ENCODE results near the gene DNTTIP2.
A peak's percentile ranks its signal among the peaks of the same experiment; 100 is the strongest.
"Not testable (repeated sequence)": the region's sequence is repeated elsewhere in the genome, so short reads cannot be mapped to it uniquely, and the experiment has no call there.

The DNTTIP2 gene

DNA sequence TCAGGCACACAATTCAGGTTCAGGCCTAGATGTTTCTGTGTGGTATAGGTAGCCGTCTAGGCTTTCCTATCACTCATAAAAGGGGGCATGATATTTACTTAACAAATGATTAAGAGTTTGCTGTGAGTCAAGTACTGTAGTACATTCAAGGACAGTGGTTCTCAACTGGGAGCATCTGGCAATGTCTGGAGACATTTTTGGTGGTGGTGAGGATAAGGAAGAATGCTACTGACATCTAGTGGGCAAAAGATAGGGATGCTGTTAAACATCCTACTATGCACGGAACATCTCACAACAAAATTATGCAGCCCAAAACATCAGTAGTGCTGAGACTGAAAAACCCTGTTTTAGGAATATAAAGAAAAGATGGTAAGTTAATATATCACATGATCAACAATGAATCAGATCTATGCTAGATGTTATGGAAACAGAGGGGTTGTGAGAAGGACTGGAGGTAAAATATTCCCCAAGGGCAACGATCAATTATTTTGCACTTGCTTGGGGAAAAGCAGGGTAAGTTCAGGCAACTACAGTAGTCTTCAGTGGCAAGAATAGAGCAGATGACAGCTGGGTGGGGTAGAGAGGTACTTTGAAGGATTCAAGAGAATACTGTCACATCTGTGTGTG, 4.9 kb downstream of the DNTTIP2 start:
- DNase-seq (ENCODE audit: low read depth) = peak; percentile 74

DNA sequence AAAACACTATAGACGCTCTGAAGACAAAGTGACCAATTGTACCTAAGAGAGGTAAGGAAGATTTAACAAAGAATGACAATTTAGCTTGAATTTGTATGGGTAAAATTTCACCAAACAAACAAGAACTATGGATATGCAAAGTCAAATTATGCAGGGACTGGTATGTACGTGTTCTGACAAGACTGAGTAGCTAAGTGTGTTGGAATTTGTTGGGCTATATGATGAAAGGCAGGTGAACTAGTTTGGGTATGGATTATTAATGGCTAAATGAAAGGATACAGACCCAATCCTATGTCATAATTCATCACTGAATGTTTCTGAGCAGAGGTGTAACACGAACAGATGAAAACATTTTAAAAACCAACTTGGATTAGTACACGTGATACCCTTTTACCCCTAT, 7.6 kb downstream of the DNTTIP2 start:
- DNase-seq (ENCODE audit: low read depth) = no peak

DNA sequence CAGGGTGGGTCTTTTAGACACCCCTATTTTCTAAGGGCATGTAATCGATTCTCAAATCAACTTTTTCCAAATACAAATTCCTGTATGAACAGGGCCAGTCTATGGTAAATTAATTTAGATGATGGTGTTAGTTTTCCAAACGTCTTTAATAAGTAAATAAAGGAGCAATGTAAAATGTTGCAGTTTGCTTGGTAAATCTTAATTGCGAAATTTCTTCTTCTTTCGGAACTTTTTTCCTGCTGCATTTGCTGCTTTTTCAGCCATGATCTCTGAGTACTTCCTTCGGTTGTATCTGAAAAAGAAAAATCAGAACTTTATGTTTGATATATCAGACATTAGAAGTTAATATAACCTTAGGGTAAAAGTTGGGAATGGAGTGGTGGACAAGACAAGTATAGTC, 9.4 kb downstream of the DNTTIP2 start:
- no peak for DNase-seq (ENCODE audit: low read depth)

DNA sequence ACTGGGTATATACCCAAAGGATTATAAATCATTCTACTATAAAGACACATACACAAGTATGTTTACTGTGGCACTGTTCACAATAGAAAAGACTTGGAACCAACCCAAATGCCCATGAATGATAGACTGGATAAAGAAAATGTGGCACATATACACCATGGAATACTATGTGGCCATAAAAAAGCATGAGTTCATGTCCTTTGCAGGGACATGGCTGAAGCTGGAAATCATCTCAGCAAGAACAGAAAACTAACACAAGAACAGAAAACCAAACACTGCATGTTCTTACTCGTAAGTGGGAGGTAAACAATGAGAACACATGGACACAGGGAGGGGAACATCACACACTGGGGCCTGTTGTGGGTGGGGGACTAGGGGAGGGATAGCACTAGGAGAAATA, 10.5 kb downstream of the DNTTIP2 start:
- not testable (repeated sequence) for DNase-seq (ENCODE audit: low read depth)

DNA sequence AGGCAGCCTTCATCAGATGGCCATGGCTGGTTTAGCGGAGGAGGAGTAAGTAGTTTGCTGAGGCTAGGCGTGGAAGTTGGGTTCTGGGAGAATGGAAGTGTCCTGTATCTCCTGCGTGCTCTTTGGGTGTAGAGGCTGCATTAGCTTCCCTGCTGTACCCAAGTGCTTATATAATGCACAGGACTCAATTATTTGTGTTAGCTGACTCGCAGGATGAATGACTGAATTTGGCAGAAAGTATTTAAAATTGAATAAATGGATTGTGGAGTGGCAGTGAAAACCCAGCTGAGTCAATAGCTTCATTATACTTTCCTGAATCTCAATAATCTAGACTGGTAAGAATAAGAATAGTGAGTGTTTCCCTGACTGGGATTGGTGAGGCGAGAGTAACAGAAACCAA, 13.8 kb downstream of the DNTTIP2 start:
- DNase-seq (ENCODE audit: low read depth) = no peak

DNA sequence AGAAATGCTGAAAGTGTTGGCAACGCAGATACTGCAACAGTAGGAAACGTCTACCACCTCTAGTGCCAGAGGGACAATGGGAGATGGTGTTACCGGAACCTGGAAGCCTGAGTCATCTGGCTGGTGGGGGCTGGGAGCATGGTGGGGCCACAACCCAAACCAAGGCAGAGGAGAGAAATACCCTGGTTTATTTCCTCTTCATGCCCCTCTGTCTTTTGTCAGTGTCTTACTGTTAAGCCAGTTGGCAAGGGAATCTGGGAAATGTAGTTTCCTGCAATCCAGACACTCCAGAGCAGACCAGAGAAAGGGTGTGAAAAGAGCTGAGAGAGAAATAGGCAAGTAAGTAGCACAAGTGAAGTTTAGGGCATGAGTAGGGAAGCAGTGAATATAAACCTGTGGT, 14.8 kb downstream of the DNTTIP2 start:
- DNase-seq (ENCODE audit: low read depth) = no peak

DNA sequence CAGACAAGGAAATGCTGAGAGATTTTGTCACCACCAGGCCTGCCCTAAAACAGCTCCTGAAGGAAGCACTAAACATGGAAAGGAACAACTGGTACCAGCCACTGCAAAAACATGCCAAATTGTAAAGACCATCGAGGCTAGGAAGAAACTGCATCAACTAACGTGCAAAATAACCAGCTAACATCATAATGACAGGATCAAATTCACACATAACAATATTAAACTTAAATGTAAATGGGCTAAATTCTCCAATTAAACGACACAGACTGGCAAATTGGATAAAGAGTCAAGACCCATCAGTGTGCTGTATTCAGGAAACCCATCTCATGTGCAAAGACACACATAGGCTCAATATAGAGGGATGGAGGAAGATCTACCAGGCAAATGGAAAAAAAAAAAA, 21.4 kb downstream of the DNTTIP2 start:
- DNase-seq (ENCODE audit: low read depth) = not testable (repeated sequence)

DNA sequence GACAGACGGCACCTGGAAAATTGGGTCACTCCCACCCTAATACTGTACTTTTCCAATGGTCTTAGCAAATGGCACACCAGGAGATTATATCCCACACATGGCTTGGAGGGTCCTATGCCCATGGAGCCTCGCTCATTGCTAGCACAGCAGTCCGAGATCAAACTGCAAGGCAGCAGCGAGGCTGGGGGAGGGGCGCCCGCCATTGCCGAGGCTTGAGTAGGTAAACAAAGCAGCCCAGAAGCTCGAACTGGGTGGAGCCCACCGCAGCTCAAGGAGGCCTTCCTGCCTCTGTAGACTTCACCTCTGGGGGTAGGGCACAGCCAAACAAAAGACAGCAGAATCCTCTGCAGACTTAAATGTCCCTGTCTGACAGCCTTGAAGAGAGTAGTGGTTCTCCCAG, 23.0 kb downstream of the DNTTIP2 start:
- DNase-seq (ENCODE audit: low read depth) = not testable (repeated sequence)

DNA sequence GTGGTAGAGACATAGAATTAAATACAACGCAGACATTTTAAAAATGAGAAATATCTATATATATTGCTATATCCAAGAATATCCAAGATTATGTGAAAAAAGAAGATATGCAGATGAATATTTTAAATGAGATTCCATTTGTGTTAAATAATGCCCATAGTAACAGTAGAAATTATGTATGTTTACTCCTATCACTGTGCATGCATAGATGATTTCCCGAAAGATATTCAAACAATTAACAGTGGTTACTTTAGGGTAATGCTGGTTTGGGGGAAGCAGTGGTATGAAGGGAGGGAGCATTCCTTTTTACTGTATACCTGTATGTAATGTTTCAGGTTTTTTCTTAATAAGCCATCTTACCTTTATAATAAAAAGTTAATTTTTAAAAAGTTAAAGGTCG, 25.1 kb downstream of the DNTTIP2 start:
- no peak for DNase-seq (ENCODE audit: low read depth)

DNA sequence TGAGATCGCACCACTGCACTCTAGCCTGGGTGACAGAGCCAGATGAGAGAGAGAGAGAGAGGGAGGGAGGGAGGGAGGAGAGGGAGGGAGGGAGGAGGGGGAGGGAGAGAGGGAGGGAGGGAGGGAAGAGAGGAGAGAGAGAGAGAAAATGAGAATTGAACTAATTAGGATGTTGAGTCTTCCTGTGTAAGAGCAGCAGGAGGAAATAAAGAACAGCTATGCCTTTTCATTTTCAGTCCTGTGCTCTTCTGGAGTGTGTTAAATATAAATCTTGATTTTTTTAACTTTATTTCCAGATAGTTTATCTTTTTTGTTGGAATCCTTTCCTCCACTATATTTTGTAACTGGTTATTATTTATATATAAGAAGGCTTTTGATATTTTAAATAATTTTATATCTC, 27.1 kb downstream of the DNTTIP2 start:
- DNase-seq (ENCODE audit: low read depth) = no peak

DNA sequence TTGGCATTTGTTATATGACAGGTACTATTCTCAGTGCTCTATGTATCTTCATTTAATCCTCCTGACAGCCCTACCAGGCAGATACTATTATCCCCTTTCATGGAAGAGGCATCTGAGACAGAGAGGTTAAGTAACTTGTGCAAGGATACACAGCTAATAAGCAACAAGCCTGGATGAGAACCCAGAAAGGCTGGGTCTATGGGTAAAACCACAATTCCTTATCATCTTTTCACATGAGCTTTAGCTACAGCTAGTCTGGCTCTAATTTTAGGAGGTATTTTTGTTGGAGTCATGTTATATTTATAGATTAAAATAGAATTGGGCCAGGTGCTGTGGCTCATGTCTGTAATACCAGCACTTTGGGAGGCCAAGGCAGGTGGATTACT, 27.7 kb downstream of the DNTTIP2 start:
- no peak for DNase-seq (ENCODE audit: low read depth)

DNA sequence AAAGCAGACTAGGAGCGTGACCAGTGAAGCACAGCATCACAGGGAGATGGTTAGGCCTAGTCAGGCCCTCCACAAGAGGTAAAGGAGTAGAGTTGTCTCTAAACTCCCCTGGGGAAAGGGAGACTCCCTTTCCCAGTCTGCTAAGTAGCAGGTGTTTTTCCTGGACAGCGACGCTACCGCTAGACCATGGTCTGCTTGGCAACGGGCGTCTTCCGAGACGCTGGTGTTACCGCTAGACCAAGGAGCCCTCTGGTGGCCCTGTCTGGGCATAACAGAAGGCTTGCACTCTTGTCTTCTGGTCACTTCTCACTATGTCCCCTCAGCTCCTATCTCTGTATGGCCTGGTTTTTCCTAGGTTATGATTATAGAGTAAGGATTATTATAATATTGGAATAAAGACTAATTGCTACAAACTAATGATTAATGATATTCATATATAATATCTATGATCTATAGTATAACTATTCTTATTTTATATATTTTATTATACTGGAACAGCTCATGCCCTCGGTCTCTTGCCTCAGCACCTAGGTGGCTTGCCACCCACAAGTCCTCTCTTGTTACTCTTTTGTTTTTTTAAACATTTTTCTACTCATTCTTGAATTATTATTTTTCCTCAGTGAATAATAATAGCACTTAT, 28.2 kb downstream of the DNTTIP2 start:
- DNase-seq (ENCODE audit: low read depth) = peak; percentile 69

DNA sequence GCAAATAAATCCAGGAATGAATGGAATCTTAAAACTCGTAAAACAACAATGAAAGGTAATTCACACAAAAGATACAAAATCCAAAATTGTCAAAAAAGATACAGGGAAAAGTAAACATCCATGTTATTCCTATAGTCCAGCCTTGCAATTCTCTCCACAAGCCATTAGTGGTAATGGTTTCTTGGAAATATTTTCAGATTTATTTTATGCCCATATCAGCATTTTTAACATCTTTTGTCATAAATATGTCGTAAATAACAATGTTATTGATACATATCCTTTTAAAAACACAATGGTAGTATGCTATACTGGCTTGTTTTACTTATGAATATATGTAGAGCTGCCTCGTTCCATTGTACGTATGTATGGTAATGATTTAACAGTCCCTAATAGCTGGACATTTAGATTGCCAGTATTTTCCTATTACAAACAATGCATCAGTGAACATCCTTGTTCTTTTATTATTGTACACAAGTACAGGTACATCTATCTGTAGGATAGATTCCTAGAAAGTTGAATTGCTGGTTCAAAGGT, 30.6 kb downstream of the DNTTIP2 start:
- DNase-seq (ENCODE audit: low read depth) = no peak

DNA sequence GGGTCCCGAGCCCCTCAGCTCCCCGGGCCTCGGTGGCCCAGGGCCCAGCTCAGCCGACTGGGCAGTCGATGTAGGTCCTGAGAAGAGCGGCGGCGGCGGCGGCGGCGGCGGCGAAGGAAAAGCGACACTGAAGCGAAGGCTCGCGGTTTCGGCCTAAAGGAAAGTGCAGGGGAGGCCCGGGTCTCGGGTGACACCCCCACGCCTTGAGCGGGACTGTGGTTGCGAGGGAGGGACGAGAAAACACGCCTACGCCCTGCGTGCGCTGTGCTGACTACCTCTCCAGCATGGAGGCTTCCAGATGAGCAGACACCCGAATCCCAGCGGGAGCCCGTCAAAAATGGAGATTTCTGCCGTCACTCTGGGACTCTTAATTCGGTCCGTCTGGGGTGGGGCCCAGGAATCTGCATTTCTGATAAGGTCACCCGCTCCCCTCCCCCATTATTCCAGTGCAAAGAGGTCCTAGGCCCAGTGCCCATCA, 31.2 kb downstream of the DNTTIP2 start:
- DNase-seq (ENCODE audit: low read depth) = peak; percentile 69

DNA sequence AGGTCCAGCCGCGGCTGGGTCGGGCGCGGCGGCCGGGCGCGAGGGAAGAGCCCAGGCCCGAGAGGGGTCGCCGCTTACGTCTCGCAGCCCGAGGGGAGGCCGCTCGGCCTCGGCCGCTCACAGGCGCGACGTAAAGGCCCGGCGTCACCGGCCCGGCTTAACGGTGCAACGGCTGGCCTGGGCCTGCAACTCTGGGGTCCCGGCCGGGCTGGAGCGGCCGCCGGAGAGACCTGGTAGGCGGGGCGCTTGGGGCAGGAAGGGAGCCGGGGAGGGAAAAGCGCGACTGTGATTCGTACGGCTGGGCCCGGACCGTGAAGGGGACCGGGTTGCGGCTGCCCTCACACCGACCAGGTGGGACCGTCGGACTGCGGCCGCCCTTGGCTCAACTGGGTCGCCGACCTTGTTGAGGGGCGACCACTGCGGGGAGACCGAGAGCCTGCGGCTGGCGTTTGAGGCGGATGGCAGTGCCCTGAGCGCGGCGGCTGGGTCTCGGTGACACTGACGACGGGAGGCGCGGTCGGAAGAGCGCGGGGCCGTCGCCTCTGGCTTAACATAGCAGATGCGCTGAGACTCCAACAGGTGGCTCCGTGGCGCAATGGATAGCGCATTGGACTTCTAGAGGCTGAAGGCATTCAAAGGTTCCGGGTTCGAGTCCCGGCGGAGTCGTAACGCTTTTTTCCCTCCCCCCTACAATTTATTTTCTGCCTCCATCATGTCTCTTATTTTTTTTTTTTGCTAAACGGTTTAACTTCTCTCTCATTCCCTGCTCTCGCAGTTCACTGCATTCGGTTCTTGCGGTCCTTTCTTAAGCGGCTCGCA, 31.8 kb downstream of the DNTTIP2 start:
- peak; percentile 74 for DNase-seq (ENCODE audit: low read depth)

DNA sequence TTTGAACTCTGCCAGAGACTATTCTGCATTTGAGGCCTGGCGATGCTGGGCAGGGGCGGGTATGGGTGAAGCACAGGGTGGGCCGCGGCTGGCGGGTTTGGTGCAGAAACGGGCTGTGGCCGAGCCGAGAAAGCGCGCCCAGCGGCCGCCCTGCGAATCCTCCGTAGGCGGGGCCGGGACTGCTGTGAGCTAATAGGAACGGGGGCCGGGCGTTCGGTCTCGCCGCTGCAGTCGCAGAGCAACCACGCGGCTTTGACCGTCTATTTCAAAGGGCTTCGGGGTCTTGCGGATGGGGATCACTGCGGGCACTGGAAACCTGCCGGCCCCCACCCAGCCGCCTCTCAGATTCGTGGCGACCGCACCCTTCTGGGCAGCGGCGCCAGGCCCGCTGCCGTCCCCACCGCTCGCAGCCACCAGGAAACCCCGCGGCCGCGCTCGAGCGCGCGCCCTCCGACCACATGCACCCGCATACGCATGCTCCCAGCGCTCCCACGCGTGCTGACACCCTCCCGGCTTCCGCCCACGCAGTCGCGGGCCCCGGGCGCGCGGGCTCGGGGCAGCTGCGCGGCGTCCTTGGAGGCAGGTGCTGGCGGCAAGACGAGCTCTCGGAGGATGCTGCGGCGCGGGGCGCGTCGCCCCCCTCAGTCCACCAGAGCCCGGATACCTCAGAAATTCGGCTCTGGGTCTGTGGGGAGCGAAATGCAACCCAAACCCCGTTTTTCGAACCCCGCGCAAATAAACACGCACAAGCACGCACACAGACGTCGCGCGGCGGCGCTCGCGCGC, 32.6 kb downstream of the DNTTIP2 start:
- peak; percentile 74 for DNase-seq (ENCODE audit: low read depth)

DNA sequence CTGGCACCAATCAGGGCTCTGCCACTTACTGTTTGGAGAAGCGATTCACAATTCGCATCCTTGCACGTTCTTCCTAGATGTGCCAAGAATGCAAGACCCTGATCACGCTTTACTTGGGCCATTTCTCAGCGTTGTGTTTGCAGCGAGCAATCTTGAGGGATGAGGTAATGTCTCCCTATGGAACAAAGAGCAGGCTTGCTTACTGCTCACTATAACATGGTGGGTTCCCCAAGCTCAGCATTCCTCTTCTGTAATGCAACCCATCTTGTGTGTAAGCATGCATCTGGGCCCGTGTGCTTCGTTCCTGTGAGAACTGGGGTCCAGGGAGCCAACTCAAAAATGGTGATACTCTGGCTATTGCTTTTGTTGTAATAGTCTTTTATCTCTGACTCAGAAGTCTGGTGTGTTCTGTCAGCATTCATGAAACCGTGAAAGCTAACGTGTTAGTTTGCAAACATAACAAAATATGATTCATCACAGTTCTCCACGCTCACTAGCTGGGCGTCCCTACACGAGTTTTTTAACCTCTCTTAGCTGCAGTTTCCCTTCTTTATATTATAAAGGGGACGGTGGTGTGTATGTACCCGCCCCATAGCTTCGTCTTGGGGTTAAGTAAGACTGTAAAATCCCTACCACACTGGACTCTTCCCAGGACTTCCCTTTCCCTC, 33.3 kb downstream of the DNTTIP2 start:
- DNase-seq (ENCODE audit: low read depth) = peak; percentile 95

DNA sequence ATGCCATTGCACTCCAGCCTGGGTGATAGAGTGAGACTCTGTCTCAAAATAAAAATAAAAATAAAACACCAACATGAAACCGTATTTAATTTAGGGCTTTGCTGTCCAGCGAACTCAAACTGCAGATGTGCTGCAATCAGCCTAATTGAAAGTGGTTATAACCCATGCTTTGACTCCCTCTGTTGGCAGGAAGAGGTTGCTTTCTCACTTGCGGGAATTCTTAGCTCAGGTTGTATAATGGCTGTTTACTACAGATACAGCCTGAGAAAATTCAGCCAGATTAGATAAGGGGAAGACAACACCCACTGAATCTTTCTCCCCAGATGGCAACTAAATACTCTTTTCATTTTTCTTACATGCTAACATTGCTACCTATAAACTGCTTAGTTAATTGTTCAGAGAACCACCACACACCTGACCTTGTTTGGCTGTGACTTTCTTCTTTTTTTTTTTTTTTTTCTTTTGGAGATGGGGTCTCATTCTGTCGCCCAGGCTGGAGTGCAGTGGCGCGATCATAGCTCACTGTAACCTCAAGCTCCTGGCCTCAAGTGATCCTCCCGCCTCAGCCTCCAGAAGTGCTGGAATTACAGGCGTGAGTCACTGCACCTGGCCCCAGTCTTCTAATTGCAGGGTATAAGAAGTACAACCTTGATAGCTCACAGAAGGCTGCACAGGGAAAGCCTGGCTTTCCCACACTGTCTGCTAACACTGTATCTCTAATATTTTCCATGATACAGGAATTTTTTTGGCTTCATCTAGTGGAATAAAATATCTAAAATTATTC, 34.6 kb downstream of the DNTTIP2 start:
- DNase-seq (ENCODE audit: low read depth) = peak; percentile 92

DNA sequence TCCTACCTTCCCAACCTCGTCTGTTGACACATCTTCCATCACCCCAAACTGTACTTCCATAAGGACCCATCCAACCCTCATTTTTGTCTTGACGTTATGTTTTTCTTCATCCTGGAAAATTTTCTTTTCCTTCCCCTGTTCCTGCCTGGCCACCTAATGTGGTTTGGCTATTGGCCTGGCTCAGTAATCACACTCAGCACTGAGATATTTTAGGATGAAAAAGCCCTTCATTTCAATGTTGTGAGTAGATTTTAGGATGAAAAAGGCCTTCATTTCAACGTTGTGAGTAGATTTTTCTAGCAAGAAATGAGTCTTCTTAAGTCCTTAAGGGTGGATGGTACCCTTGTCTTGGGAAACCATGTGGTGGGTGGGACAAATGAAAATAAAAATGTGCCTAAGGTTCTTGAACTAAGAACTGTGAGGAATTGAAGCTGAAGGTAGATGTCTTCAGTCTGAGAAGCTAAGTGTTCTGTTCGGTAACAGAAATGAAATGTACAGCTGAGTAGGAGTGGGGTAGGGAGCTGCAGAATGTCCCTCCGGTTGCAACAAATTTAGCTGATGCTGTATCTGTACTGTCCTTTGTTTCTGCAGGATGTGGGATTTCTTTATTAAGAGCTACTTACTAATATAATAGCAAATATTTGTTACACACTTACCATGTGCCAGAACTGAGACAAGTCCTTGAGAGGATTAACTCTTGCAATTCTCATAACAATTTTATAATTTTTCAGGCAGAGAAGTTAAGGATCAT, 36.1 kb downstream of the DNTTIP2 start:
- peak; percentile 38 for DNase-seq (ENCODE audit: low read depth)

DNA sequence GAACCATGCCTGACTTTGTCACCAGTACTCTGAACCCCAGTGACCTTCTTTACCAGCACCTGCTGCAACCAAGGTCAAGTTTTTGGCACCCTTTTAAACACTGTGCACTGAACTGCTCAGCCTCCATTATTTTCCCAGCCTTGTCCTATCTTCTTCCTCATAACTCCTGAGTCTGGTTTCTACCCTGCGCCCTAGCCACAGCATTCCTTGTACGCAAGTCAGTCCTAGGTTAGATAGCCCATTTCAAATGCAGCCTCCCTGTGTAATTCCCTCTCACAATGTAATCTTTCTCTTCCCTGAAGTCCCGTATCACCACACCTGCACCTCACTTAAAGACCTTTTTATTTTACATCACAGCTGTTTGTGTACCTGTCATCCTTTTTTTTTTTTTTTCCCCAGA, 37.2 kb downstream of the DNTTIP2 start:
- DNase-seq (ENCODE audit: low read depth) = peak; percentile 64

Data from amniotic epithelial cell (primary cell).